ENCODE data around the gene CREB5. TPM values are rescaled to one million over a fixed set of nuclear protein-coding genes. Genes with fewer than 3 reads are reported as not detected.

CREB5 gene
- total and polyA plus RNA-seq, 4 experiments from 2014 or later = not detected

GRCh38 chr7:28700790-28701203 lies 288.5 kb downstream of the CREB5 start:
- Mint-ChIP-seq H3K36me3 (no peaks in the 10 kb centered on the region), H3K4me1 (no peaks in the 10 kb centered on the region), H3K4me3 (no peak overlapping the region), H3K27me3 (peaks cover 0 to 2% of the 10 kb centered on the region in 2 donors), H3K9me3 (peaks cover 0 to 3% (median 0%) of the 10 kb centered on the region in 8 donors), H3K27ac (no peak overlapping the region)
- H3K27me3 ChIP-seq (ENCODE audit: insufficient read depth, low read length) = no peaks in the 10 kb centered on the region
- intact Hi-C loops (cut with micrococcal nuclease) = no loop called here
- CTCF ChIA-PET (ENCODE audit: partially characterized antibody) = no interaction called here
- no peaks in the 10 kb centered on the region for H3K9me3 ChIP-seq (ENCODE audit: control insufficient read depth in 1 of 2, low read length in 2 of 2)
- no peak overlapping the region for H3K4me3 ChIP-seq (ENCODE audit: low read length in 2 of 2)
- no peaks in the 10 kb centered on the region for H3K4me1 ChIP-seq (ENCODE audit: insufficient read depth, low read length)
- no peak overlapping the region for H3K27ac ChIP-seq (ENCODE audit: low read depth, low read length)
- DNase-seq = no peak
- POLR2A ChIA-PET (ENCODE audit: partially characterized antibody) = no interaction called here
- H3K36me3 ChIP-seq (ENCODE audit: insufficient read depth, low read length) = no peaks in the 10 kb centered on the region

- H3K4me1 ChIP-seq (ENCODE audit: insufficient read depth, low read length) = no peaks in the 10 kb centered on the region
- no peaks in the 10 kb centered on the region for H3K4me1 Mint-ChIP-seq
- CTCF ChIA-PET (ENCODE audit: partially characterized antibody) = no interaction called here
- POLR2A ChIA-PET (ENCODE audit: partially characterized antibody) = no interaction called here
- peaks cover 0 to 2% of the 10 kb centered on the region in 2 donors for H3K27me3 Mint-ChIP-seq
- no peaks in the 10 kb centered on the region for H3K36me3 Mint-ChIP-seq
- H3K27ac ChIP-seq (ENCODE audit: low read depth, low read length) = no peak overlapping the region
- H3K9me3 Mint-ChIP-seq = peaks cover 0 to 3% (median 0%) of the 10 kb centered on the region in 8 donors
- no peak overlapping the region for H3K4me3 Mint-ChIP-seq
- H3K27me3 ChIP-seq (ENCODE audit: insufficient read depth, low read length) = no peaks in the 10 kb centered on the region
- no peaks in the 10 kb centered on the region for H3K9me3 ChIP-seq (ENCODE audit: control insufficient read depth in 1 of 2, low read length in 2 of 2)
- intact Hi-C loops (cut with micrococcal nuclease) = no loop called here
- H3K36me3 ChIP-seq (ENCODE audit: insufficient read depth, low read length) = no peaks in the 10 kb centered on the region
- no peak overlapping the region for H3K4me3 ChIP-seq (ENCODE audit: low read length in 2 of 2)
- H3K27ac Mint-ChIP-seq = no peak overlapping the region
- no peak for DNase-seq
Observed at GRCh38 chr7:28701731-28702130, 289.4 kb downstream of the CREB5 start.

GRCh38 chr7:28702171-28702570 lies 289.9 kb downstream of the CREB5 start:
- peaks cover 0 to 2% of the 10 kb centered on the region in 2 donors for H3K27me3 Mint-ChIP-seq
- no peak overlapping the region for H3K4me3 Mint-ChIP-seq
- CTCF ChIA-PET (ENCODE audit: partially characterized antibody) = no interaction called here
- intact Hi-C loops (cut with micrococcal nuclease) = no loop called here
- H3K9me3 ChIP-seq (ENCODE audit: control insufficient read depth in 1 of 2, low read length in 2 of 2) = no peaks in the 10 kb centered on the region
- H3K27ac ChIP-seq (ENCODE audit: low read depth, low read length) = no peak overlapping the region
- H3K4me1 ChIP-seq (ENCODE audit: insufficient read depth, low read length) = no peaks in the 10 kb centered on the region
- H3K36me3 ChIP-seq (ENCODE audit: insufficient read depth, low read length) = no peaks in the 10 kb centered on the region
- H3K4me3 ChIP-seq (ENCODE audit: low read length in 2 of 2) = no peak overlapping the region
- no peak for DNase-seq
- H3K27ac Mint-ChIP-seq = no peak overlapping the region
- H3K27me3 ChIP-seq (ENCODE audit: insufficient read depth, low read length) = no peaks in the 10 kb centered on the region
- H3K9me3 Mint-ChIP-seq = peaks cover 0 to 3% (median 0%) of the 10 kb centered on the region in 8 donors
- no peaks in the 10 kb centered on the region for H3K4me1 Mint-ChIP-seq
- no peaks in the 10 kb centered on the region for H3K36me3 Mint-ChIP-seq
- POLR2A ChIA-PET (ENCODE audit: partially characterized antibody) = no interaction called here

- CTCF ChIA-PET (ENCODE audit: partially characterized antibody) = no interaction called here
Observed at GRCh38 chr7:28703037-28703765, 290.9 kb downstream of the CREB5 start.

GRCh38 chr7:28704706-28705105 lies 292.4 kb downstream of the CREB5 start:
- ChIA-PET POLR2A (ENCODE audit: partially characterized antibody) (no interaction called here), CTCF (ENCODE audit: partially characterized antibody) (no interaction called here)
- Mint-ChIP-seq H3K27me3 (peaks cover 0 to 1% of the 10 kb centered on the region in 2 donors), H3K4me1 (no peaks in the 10 kb centered on the region), H3K36me3 (no peaks in the 10 kb centered on the region), H3K9me3 (peaks cover 0 to 3% (median 0%) of the 10 kb centered on the region in 8 donors), H3K4me3 (no peak overlapping the region), H3K27ac (no peak overlapping the region)
- no peak overlapping the region for H3K4me3 ChIP-seq (ENCODE audit: low read length in 2 of 2)
- H3K36me3 ChIP-seq (ENCODE audit: insufficient read depth, low read length) = no peaks in the 10 kb centered on the region
- H3K9me3 ChIP-seq (ENCODE audit: control insufficient read depth in 1 of 2, low read length in 2 of 2) = no peaks in the 10 kb centered on the region
- H3K4me1 ChIP-seq (ENCODE audit: insufficient read depth, low read length) = no peaks in the 10 kb centered on the region
- intact Hi-C loops (cut with micrococcal nuclease) = no loop called here
- DNase-seq = no peak
- H3K27me3 ChIP-seq (ENCODE audit: insufficient read depth, low read length) = no peaks in the 10 kb centered on the region
- no peak overlapping the region for H3K27ac ChIP-seq (ENCODE audit: low read depth, low read length)

More at GRCh38 chr7:28703037-28703765, 290.9 kb downstream of the CREB5 start:
- peaks cover 0 to 3% (median 0%) of the 10 kb centered on the region in 8 donors for H3K9me3 Mint-ChIP-seq
- Histone ChIP-seq H3K4me3 (ENCODE audit: low read length in 2 of 2) (no peak overlapping the region), H3K9me3 (ENCODE audit: control insufficient read depth in 1 of 2, low read length in 2 of 2) (no peaks in the 10 kb centered on the region), H3K36me3 (ENCODE audit: insufficient read depth, low read length) (no peaks in the 10 kb centered on the region), H3K27me3 (ENCODE audit: insufficient read depth, low read length) (no peaks in the 10 kb centered on the region), H3K4me1 (ENCODE audit: insufficient read depth, low read length) (no peaks in the 10 kb centered on the region), H3K27ac (ENCODE audit: low read depth, low read length) (no peak overlapping the region)
- no peak overlapping the region for H3K4me3 Mint-ChIP-seq
- H3K27ac Mint-ChIP-seq = no peak overlapping the region
- DNase-seq = no peak
- POLR2A ChIA-PET (ENCODE audit: partially characterized antibody) = no interaction called here
- H3K4me1 Mint-ChIP-seq = no peaks in the 10 kb centered on the region
- H3K36me3 Mint-ChIP-seq = no peaks in the 10 kb centered on the region
- intact Hi-C loops (cut with micrococcal nuclease) = no loop called here
- H3K27me3 Mint-ChIP-seq = peaks cover 1 to 2% of the 10 kb centered on the region in 2 donors

- no peaks in the 10 kb centered on the region for H3K4me1 ChIP-seq (ENCODE audit: insufficient read depth, low read length)
- CTCF ChIA-PET (ENCODE audit: partially characterized antibody) = interaction anchor here (1.2 kb wide), 1 partner anchor 14 kb away, joined by 3 read pairs; no protein-coding TSS in a partner anchor
Observed at GRCh38 chr7:28705350-28705749, 293.0 kb downstream of the CREB5 start.

GRCh38 chr7:28706584-28706983 lies 294.3 kb downstream of the CREB5 start:
- H3K36me3 ChIP-seq (ENCODE audit: insufficient read depth, low read length) = no peaks in the 10 kb centered on the region
- peaks cover 0 to 1% of the 10 kb centered on the region in 2 donors for H3K27me3 Mint-ChIP-seq
- H3K4me3 ChIP-seq (ENCODE audit: low read length in 2 of 2) = no peak overlapping the region
- intact Hi-C loops (cut with micrococcal nuclease) = no loop called here
- no peaks in the 10 kb centered on the region for H3K9me3 ChIP-seq (ENCODE audit: control insufficient read depth in 1 of 2, low read length in 2 of 2)
- POLR2A ChIA-PET (ENCODE audit: partially characterized antibody) = no interaction called here
- H3K36me3 Mint-ChIP-seq = no peaks in the 10 kb centered on the region
- DNase-seq = no peak
- no peaks in the 10 kb centered on the region for H3K27me3 ChIP-seq (ENCODE audit: insufficient read depth, low read length)
- CTCF ChIA-PET (ENCODE audit: partially characterized antibody) = interaction anchor here (1.2 kb wide), 1 partner anchor 13 kb away, joined by 3 read pairs; no protein-coding TSS in a partner anchor
- H3K4me3 Mint-ChIP-seq = no peak overlapping the region
- H3K4me1 Mint-ChIP-seq = no peaks in the 10 kb centered on the region
- H3K27ac Mint-ChIP-seq = no peak overlapping the region
- H3K9me3 Mint-ChIP-seq = peaks cover 0 to 3% (median 0%) of the 10 kb centered on the region in 8 donors
- H3K4me1 ChIP-seq (ENCODE audit: insufficient read depth, low read length) = no peaks in the 10 kb centered on the region
- H3K27ac ChIP-seq (ENCODE audit: low read depth, low read length) = no peak overlapping the region

More at GRCh38 chr7:28705350-28705749, 293.0 kb downstream of the CREB5 start:
- intact Hi-C loops (cut with micrococcal nuclease) = no loop called here
- POLR2A ChIA-PET (ENCODE audit: partially characterized antibody) = no interaction called here
- no peaks in the 10 kb centered on the region for H3K4me1 Mint-ChIP-seq
- no peak overlapping the region for H3K27ac Mint-ChIP-seq
- no peak overlapping the region for H3K27ac ChIP-seq (ENCODE audit: low read depth, low read length)
- H3K27me3 Mint-ChIP-seq = peaks cover 0 to 1% of the 10 kb centered on the region in 2 donors
- peaks cover 0 to 3% (median 0%) of the 10 kb centered on the region in 8 donors for H3K9me3 Mint-ChIP-seq
- H3K9me3 ChIP-seq (ENCODE audit: control insufficient read depth in 1 of 2, low read length in 2 of 2) = no peaks in the 10 kb centered on the region
- no peaks in the 10 kb centered on the region for H3K36me3 ChIP-seq (ENCODE audit: insufficient read depth, low read length)
- no peak overlapping the region for H3K4me3 ChIP-seq (ENCODE audit: low read length in 2 of 2)
- no peak for DNase-seq
- no peak overlapping the region for H3K4me3 Mint-ChIP-seq
- no peaks in the 10 kb centered on the region for H3K36me3 Mint-ChIP-seq
- H3K27me3 ChIP-seq (ENCODE audit: insufficient read depth, low read length) = no peaks in the 10 kb centered on the region

All from CD4-positive, alpha-beta memory T cell (primary cell).